GM18520 (cell line): ENCODE data around the gene FADS6.

Source experiments
- ATAC-seq: cut with Tn5 transposase; IDR thresholded peaks from one replicate; pipeline ENCODE4 v1.9.1; 2021; ENCODE audit not compliant: unreplicated experiment

FADS6 gene

GRCh38 chr17:74855323-74855722 lies 38.1 kb downstream of the FADS6 start:
- no peak for ATAC-seq

- ATAC-seq, result no peak
Observed at GRCh38 chr17:74854792-74855191, 38.6 kb downstream of the FADS6 start.

GRCh38 chr17:74853669-74854068 lies 39.8 kb downstream of the FADS6 start:
- ATAC-seq, result no peak

- no peak for ATAC-seq
Observed at GRCh38 chr17:74853048-74853397, 40.4 kb downstream of the FADS6 start.

- ATAC-seq, result no peak
Observed at GRCh38 chr17:74852237-74853047, 41.0 kb downstream of the FADS6 start.

- no peak for ATAC-seq
Observed at GRCh38 chr17:74851612-74852236, 41.7 kb downstream of the FADS6 start.

- ATAC-seq, result no peak
Observed at GRCh38 chr17:74850914-74851313, 42.5 kb downstream of the FADS6 start.

- ATAC-seq, result no peak
Observed at GRCh38 chr17:74850310-74850709, 43.1 kb downstream of the FADS6 start.

- no peak for ATAC-seq
Observed at GRCh38 chr17:74848656-74849399, 44.6 kb downstream of the FADS6 start.

GRCh38 chr17:74846621-74847020 lies 46.8 kb downstream of the FADS6 start:
- ATAC-seq, result no peak

GRCh38 chr17:74843352-74843627 lies 50.1 kb downstream of the FADS6 start:
- ATAC-seq, result no peak

- no peak for ATAC-seq
Observed at GRCh38 chr17:74842599-74843351, 50.7 kb downstream of the FADS6 start.

- ATAC-seq, result no peak
Observed at GRCh38 chr17:74842146-74842598, 51.3 kb downstream of the FADS6 start.

GRCh38 chr17:74840989-74841666 lies 52.3 kb downstream of the FADS6 start:
- ATAC-seq, result no peak

GRCh38 chr17:74839990-74840852 lies 53.2 kb downstream of the FADS6 start:
- ATAC-seq, result no peak

GRCh38 chr17:74838274-74838673 lies 55.2 kb downstream of the FADS6 start:
- no peak for ATAC-seq

- no peak for ATAC-seq
Observed at GRCh38 chr17:74836691-74837467, 56.6 kb downstream of the FADS6 start.

- ATAC-seq, result no peak
Observed at GRCh38 chr17:74836191-74836590, 57.2 kb downstream of the FADS6 start.
